Measurements from ENCODE around the gene CEP120.

Gene CEP120

GRCh38 chr5:123299136-123299535 lies 124.1 kb downstream of the CEP120 start:
- no peak for DNase-seq (ENCODE audit: low spot score)

GRCh38 chr5:123298335-123299030 lies 124.7 kb downstream of the CEP120 start:
- no peak for DNase-seq (ENCODE audit: low spot score)

GRCh38 chr5:123297866-123298265 lies 125.3 kb downstream of the CEP120 start:
- no peak for DNase-seq (ENCODE audit: low spot score)

- DNase-seq (ENCODE audit: low spot score) = no peak
Measured at GRCh38 chr5:123297198-123297831, 125.9 kb downstream of the CEP120 start.
